MM.1S (cell line): Measurements from ENCODE around the gene KCNMB4.

Source experiments
- DNase-seq: peaks from one replicate; pipeline ENCODE4 v3.0.0-alpha.2; 2015
- H2AFZ ChIP-seq: fragments of 300-600 bp; sonication (generic); 2 replicates; pipeline ENCODE4 v1.6.0; 2016; ENCODE audit warnings: antibody characterized with exemption, low read length
- H3F3A ChIP-seq: fragments of 300-600 bp; sonication (generic); 2 replicates; pipeline ENCODE4 v1.6.1; 2016; ENCODE audit warnings: mild to moderate bottlenecking, antibody characterized with exemption, low read length, moderate library complexity, mixed read lengths; ENCODE audit not compliant: insufficient read depth
- H3K27ac ChIP-seq: fragments of 300-600 bp; sonication (generic); 2 replicates; pipeline ENCODE4 v1.5.1; 2016; ENCODE audit warnings: mild to moderate bottlenecking, low read length
- H3K27me3 ChIP-seq: fragments of 300-600 bp; sonication (generic); replicated peaks from 2 replicates; pipeline ENCODE4 v1.6.0; 2016; ENCODE audit warnings: low read length; ENCODE audit not compliant: insufficient read depth
- H3K36me3 ChIP-seq: fragments of 300-600 bp; sonication (generic); replicated peaks from 2 replicates; pipeline ENCODE4 v1.6.1; 2016; ENCODE audit warnings: mild to moderate bottlenecking, low read length, mixed read lengths; ENCODE audit not compliant: insufficient read depth
- H3K4me1 ChIP-seq: fragments of 300-600 bp; sonication (generic); 2 replicates; pipeline ENCODE4 v1.6.1; 2016; ENCODE audit warnings: low read length, mixed read lengths
- H3K4me2 ChIP-seq: fragments of 300-600 bp; sonication (generic); 2 replicates; pipeline ENCODE4 v1.6.0; 2016; ENCODE audit warnings: low read depth, low read length
- H3K4me3 ChIP-seq: fragments of 300-600 bp; sonication (generic); 2 replicates; pipeline ENCODE4 v1.5.1; 2016; ENCODE audit warnings: low read length, mixed read lengths
- H3K79me2 ChIP-seq: fragments of 300-600 bp; sonication (generic); 2 replicates; pipeline ENCODE4 v1.6.1; 2016; ENCODE audit warnings: mixed run types, low read length, mixed read lengths
- H3K9ac ChIP-seq: fragments of 300-600 bp; sonication (generic); 2 replicates; pipeline ENCODE4 v1.6.1; 2016; ENCODE audit warnings: low read length, mixed read lengths
- H3K9me2 ChIP-seq: fragments of 300-600 bp; sonication (generic); replicated peaks from 2 replicates; pipeline ENCODE4 v1.6.1; 2016; ENCODE audit warnings: mild to moderate bottlenecking, low read length, mixed read lengths; ENCODE audit not compliant: insufficient read depth
- H3K9me3 ChIP-seq: fragments of 300-600 bp; sonication (generic); replicated peaks from 2 replicates; pipeline ENCODE4 v1.6.1; 2016; ENCODE audit warnings: mild to moderate bottlenecking, low read length, mixed read lengths; ENCODE audit not compliant: insufficient read depth
- H4K20me1 ChIP-seq: fragments of 300-600 bp; sonication (generic); 2 replicates; pipeline ENCODE4 v1.6.1; 2016; ENCODE audit warnings: mild to moderate bottlenecking, low read length, moderate library complexity, mixed read lengths; ENCODE audit not compliant: insufficient read depth
- CTCF ChIP-seq: fragments of 300-600 bp; sonication (generic); IDR thresholded peaks from 2 replicates; pipeline ENCODE4 v1.5.1; 2016; ENCODE audit warnings: antibody characterized with exemption, low read length, mixed read lengths
- EZH2 ChIP-seq: fragments of 300-600 bp; sonication (generic); optimal IDR thresholded peaks from 2 replicates; pipeline ENCODE3; 2017; ENCODE audit warnings: low read depth, mild to moderate bottlenecking, antibody characterized with exemption, low read length, mixed read lengths
- EZH2phosphoT487 ChIP-seq: fragments of 300-600 bp; sonication (generic); IDR thresholded peaks from 2 replicates; pipeline ENCODE4 v1.6.1; 2018; ENCODE audit warnings: antibody characterized with exemption, low read length

KCNMB4 gene

GRCh38 chr12:70321191-70321590, 44.9 kb upstream of the KCNMB4 start:
- Histone ChIP-seq H4K20me1 (no peaks in the 10 kb centered on the region), H3K27me3 (no peaks in the 10 kb centered on the region), H3K9ac (no peak overlapping the region), H3K9me2 (no peaks in the 10 kb centered on the region), H3K36me3 (no peaks in the 10 kb centered on the region), H3K4me3 (no peak overlapping the region), H3K9me3 (no peaks in the 10 kb centered on the region), H3K4me1 (peaks cover 20% of the 10 kb centered on the region), H3K27ac (no peak overlapping the region), H3F3A (peaks cover 12% of the 10 kb centered on the region; the same call in 1 of the 2 replicates), H2AFZ (no peak overlapping the region), H3K4me2 (no peak overlapping the region), H3K79me2 (peaks cover 26% of the 10 kb centered on the region)
- no peak for TF ChIP-seq EZH2
- TF ChIP-seq EZH2phosphoT487 = no peak
- no peak for DNase-seq

GRCh38 chr12:70327541-70327940, 38.5 kb upstream of the KCNMB4 start:
- no peak for DNase-seq
- no peak overlapping the region for H3K9ac ChIP-seq
- H3F3A ChIP-seq = no peaks in the 10 kb centered on the region
- H3K27ac ChIP-seq = no peak overlapping the region
- no peaks in the 10 kb centered on the region for H3K27me3 ChIP-seq
- no peak overlapping the region for H3K4me2 ChIP-seq
- H2AFZ ChIP-seq = no peak overlapping the region
- no peaks in the 10 kb centered on the region for H3K9me2 ChIP-seq
- TF ChIP-seq EZH2 = no peak
- no peak for TF ChIP-seq CTCF
- TF ChIP-seq EZH2phosphoT487 = no peak
- H4K20me1 ChIP-seq = no peaks in the 10 kb centered on the region
- H3K79me2 ChIP-seq = no peaks in the 10 kb centered on the region
- H3K36me3 ChIP-seq = no peaks in the 10 kb centered on the region
- no peaks in the 10 kb centered on the region for H3K4me1 ChIP-seq
- no peak overlapping the region for H3K4me3 ChIP-seq
- no peaks in the 10 kb centered on the region for H3K9me3 ChIP-seq

GRCh38 chr12:70329728-70330127, 36.4 kb upstream of the KCNMB4 start:
- Histone ChIP-seq H4K20me1 (no peaks in the 10 kb centered on the region), H3K4me2 (no peak overlapping the region), H3K27me3 (no peaks in the 10 kb centered on the region), H3F3A (no peaks in the 10 kb centered on the region), H3K9ac (no peak overlapping the region), H2AFZ (no peak overlapping the region), H3K36me3 (no peaks in the 10 kb centered on the region; the same call in 1 of the 2 replicates), H3K4me1 (no peaks in the 10 kb centered on the region), H3K9me3 (no peaks in the 10 kb centered on the region), H3K9me2 (no peaks in the 10 kb centered on the region), H3K27ac (no peak overlapping the region), H3K4me3 (no peak overlapping the region), H3K79me2 (no peaks in the 10 kb centered on the region)
- TF ChIP-seq EZH2phosphoT487 = no peak
- no peak for TF ChIP-seq CTCF
- TF ChIP-seq EZH2 = no peak
- no peak for DNase-seq

- no peak for DNase-seq
- no peaks in the 10 kb centered on the region for H3K79me2 ChIP-seq
- no peak overlapping the region for H3K4me3 ChIP-seq
- no peaks in the 10 kb centered on the region; the same call in 1 of the 2 replicates for H3K36me3 ChIP-seq
- no peaks in the 10 kb centered on the region for H3K4me1 ChIP-seq
- no peaks in the 10 kb centered on the region for H4K20me1 ChIP-seq
- H3K9me2 ChIP-seq = no peaks in the 10 kb centered on the region
- no peak overlapping the region for H3K27ac ChIP-seq
- no peak overlapping the region for H2AFZ ChIP-seq
- H3F3A ChIP-seq = no peaks in the 10 kb centered on the region
- no peaks in the 10 kb centered on the region for H3K27me3 ChIP-seq
- no peak for TF ChIP-seq EZH2
- TF ChIP-seq CTCF = no peak
- TF ChIP-seq EZH2phosphoT487 = no peak
- H3K9me3 ChIP-seq = no peaks in the 10 kb centered on the region
- no peak overlapping the region for H3K9ac ChIP-seq
- no peak overlapping the region for H3K4me2 ChIP-seq
Measured at GRCh38 chr12:70330158-70330557, 35.9 kb upstream of the KCNMB4 start.
